ENCODE data around the gene DHH. TPM values are rescaled to one million over a fixed set of nuclear protein-coding genes. Genes with fewer than 3 reads are reported as not detected.
"Not testable (repeated sequence)": the region's sequence is repeated elsewhere in the genome, so short reads cannot be mapped to it uniquely, and the experiment has no call there.

DHH gene
- total RNA-seq, 4 donors from 2014 or later: 0.66 to 3.0 (median 1.9) TPM

DNA sequence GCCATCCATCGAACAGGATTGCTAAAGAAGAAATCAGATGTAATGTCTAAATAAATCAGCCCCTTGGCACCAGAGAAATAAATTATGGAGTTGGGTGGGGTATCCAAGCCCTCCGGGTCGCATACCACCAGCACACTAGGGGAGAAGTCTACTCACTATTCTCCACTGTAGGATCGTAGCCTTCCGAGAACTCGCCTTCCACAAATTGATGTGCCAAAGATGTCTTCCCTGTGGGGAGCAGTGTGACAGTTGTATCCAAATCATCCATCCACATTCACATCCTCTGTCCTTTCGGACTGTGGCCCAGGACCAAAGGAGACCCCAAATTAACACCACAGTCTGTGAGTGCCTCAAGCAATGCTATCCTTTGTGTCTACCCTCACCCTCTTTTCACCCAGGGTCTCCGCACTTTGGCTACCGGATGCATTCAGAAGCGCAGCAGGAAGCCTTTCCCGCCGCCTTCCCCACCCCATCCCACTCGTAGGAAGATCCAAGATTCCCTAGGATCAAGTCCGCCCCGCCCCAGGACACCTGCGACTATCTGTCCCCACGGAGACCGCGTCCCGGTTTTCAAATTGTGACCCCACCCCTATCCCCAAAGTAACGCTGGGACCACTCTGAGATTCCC, 25.6 kb downstream of the DHH start:
- H3K9me3 ChIP-seq: no peaks in the 10 kb centered on the region
- H3K4me3 ChIP-seq: peak overlapping the region; percentile 73 to 90 (median 80)
- no peak for TF ChIP-seq POLR2A (IDR thresholded peaks at IDR 0.05; ENCODE audit: low read depth)
- TF ChIP-seq CTCF (IDR thresholded peaks at IDR 0.05): no peak
- TF ChIP-seq POLR2AphosphoS5 (IDR thresholded peaks at IDR 0.05): no peak
- no peak for TF ChIP-seq EP300 (IDR thresholded peaks at IDR 0.05)
- H3K27me3 ChIP-seq: no peaks in the 10 kb centered on the region
- intact Hi-C loops (cut with DNase I): loop anchor here (5.0 kb wide), 1 partner anchor 43 kb away; the partner anchor contains the start of gene LMBR1L
- no peaks in the 10 kb centered on the region for H3K36me3 ChIP-seq
- no peak for DNase-seq (ENCODE audit: extremely low spot score)
- peak overlapping the region; percentile 71 to 80 (median 77) for H3K27ac ChIP-seq (replicated peaks in 1 of 4)
- H3K4me1 ChIP-seq: peaks cover 14 to 21% (median 17%) of the 10 kb centered on the region in 4 donors
- WGBS: 18% methylated on average over 21 of the region's 21 CpGs

DNA sequence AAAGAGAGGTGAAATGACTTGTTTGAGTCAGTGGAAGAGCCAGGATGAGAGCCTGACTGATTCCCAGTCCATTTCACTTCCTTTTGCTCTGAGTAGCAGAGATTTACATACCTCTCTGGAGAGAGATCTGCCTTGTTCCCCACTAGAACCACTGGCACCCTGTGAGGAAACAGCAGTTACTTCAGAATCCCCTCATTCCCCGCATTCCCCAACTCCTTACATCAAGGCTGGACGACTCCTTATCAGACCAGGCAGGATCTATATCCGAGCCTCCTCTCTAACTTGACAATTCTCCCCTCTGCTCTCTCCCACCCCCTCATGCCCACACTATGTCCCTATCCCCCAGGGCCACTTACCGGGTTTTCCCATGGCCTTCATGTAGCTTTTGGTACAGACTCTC, 28.5 kb downstream of the DHH start:
- TF ChIP-seq CTCF (IDR thresholded peaks at IDR 0.05) (no peak), POLR2A (IDR thresholded peaks at IDR 0.05; ENCODE audit: low read depth) (no peak), POLR2AphosphoS5 (IDR thresholded peaks at IDR 0.05) (no peak), EP300 (IDR thresholded peaks at IDR 0.05) (no peak)
- intact Hi-C loops (cut with DNase I): loop anchor here (5.0 kb wide), 1 partner anchor 46 kb away; the partner anchor contains the start of gene LMBR1L
- H3K4me1 ChIP-seq: peaks cover 14 to 34% (median 26%) of the 10 kb centered on the region in 4 donors
- no peaks in the 10 kb centered on the region for H3K9me3 ChIP-seq
- H3K36me3 ChIP-seq: no peaks in the 10 kb centered on the region
- WGBS: 87% methylated on average over 4 of the region's 4 CpGs
- H3K27me3 ChIP-seq: no peaks in the 10 kb centered on the region
- DNase-seq (ENCODE audit: extremely low spot score): no peak
- no peak overlapping the region for H3K4me3 ChIP-seq
- H3K27ac ChIP-seq (replicated peaks in 1 of 4): no peak overlapping the region

GRCh38 chr12:49064767-49065152, 29.8 kb downstream of the DHH start:
- Histone ChIP-seq H3K4me3 (no peak overlapping the region), H3K27ac (replicated peaks in 1 of 4) (no peak overlapping the region), H3K9me3 (no peaks in the 10 kb centered on the region), H3K4me1 (peaks cover 5 to 28% (median 21%) of the 10 kb centered on the region in 4 donors), H3K36me3 (no peaks in the 10 kb centered on the region), H3K27me3 (no peaks in the 10 kb centered on the region)
- no peak for DNase-seq (ENCODE audit: extremely low spot score)
- no CpG with 5 or more reads among the region's 5 CpGs for whole genome bisulfite sequencing
- intact Hi-C loops (cut with DNase I): loop anchor here (5.0 kb wide), 3 partner anchors 48 to 168 kb away; partner anchors contain the start of gene LMBR1L
- TF ChIP-seq POLR2AphosphoS5 (IDR thresholded peaks at IDR 0.05): no peak
- no peak for TF ChIP-seq POLR2A (IDR thresholded peaks at IDR 0.05; ENCODE audit: low read depth)
- TF ChIP-seq CTCF (IDR thresholded peaks at IDR 0.05): no peak
- TF ChIP-seq EP300 (IDR thresholded peaks at IDR 0.05): no peak

- H3K36me3 ChIP-seq; H3K27me3 ChIP-seq; H3K27ac ChIP-seq (replicated peaks in 1 of 4); DNase-seq (ENCODE audit: extremely low spot score); H3K4me3 ChIP-seq; H3K9me3 ChIP-seq: not testable (repeated sequence)
- intact Hi-C loops (cut with DNase I): loop anchor here (5.0 kb wide), 2 partner anchors 65 to 170 kb away; no protein-coding TSS in a partner anchor
- peaks cover 20 to 44% (median 37%) of the 10 kb centered on the region in 4 donors for H3K4me1 ChIP-seq
- WGBS: 90% methylated on average over 17 of the region's 17 CpGs
Measured at GRCh38 chr12:49061916-49062315, 32.7 kb downstream of the DHH start.

DNA sequence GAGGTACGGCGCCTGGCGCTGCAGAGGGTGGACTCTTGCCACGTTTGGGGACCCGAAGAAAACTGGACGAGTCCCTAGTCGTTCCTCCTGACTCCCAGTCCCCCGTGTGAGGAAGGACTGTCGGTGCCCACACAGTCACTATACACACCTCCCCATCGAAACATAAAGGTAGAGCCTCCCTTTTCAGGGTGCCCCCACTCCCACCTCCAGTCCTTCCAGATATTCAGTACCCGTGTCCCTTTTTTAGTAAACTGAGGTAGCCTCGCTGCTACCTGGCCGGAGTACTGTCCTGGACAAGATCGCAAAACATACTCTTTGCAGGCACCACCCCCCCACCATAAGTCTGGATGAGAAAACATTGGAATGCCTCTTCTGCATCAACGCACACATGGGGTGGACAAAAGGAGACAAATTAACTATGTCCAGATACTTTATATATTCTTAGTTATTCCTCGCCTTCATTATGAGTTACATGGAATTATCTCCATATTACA, 33.4 kb downstream of the DHH start:
- TF ChIP-seq EP300 (IDR thresholded peaks at IDR 0.05) (no peak), POLR2A (IDR thresholded peaks at IDR 0.05; ENCODE audit: low read depth) (no peak), POLR2AphosphoS5 (IDR thresholded peaks at IDR 0.05) (no peak), CTCF (IDR thresholded peaks at IDR 0.05) (no peak)
- H3K27ac ChIP-seq (replicated peaks in 1 of 4): peak overlapping the region; percentile 96 to 98 (median 96)
- intact Hi-C loops (cut with DNase I): loop anchor here (5.0 kb wide), 2 partner anchors 66 to 171 kb away; no protein-coding TSS in a partner anchor
- H3K36me3 ChIP-seq: no peaks in the 10 kb centered on the region
- H3K4me1 ChIP-seq: peaks cover 27 to 51% (median 44%) of the 10 kb centered on the region in 4 donors
- DNase-seq (ENCODE audit: extremely low spot score): no peak
- H3K27me3 ChIP-seq: no peaks in the 10 kb centered on the region
- no peaks in the 10 kb centered on the region for H3K9me3 ChIP-seq
- 12% methylated on average over 12 of the region's 16 CpGs for WGBS
- peak overlapping the region; percentile 77 to 100 (median 98) for H3K4me3 ChIP-seq
